Measurements from ENCODE around the gene ITIH5. TPM values are rescaled to one million over a fixed set of nuclear protein-coding genes. Genes with fewer than 3 reads are reported as not detected.

ITIH5 gene
- total RNA-seq, 1 donor from 2014 or later, result not detected

DNA sequence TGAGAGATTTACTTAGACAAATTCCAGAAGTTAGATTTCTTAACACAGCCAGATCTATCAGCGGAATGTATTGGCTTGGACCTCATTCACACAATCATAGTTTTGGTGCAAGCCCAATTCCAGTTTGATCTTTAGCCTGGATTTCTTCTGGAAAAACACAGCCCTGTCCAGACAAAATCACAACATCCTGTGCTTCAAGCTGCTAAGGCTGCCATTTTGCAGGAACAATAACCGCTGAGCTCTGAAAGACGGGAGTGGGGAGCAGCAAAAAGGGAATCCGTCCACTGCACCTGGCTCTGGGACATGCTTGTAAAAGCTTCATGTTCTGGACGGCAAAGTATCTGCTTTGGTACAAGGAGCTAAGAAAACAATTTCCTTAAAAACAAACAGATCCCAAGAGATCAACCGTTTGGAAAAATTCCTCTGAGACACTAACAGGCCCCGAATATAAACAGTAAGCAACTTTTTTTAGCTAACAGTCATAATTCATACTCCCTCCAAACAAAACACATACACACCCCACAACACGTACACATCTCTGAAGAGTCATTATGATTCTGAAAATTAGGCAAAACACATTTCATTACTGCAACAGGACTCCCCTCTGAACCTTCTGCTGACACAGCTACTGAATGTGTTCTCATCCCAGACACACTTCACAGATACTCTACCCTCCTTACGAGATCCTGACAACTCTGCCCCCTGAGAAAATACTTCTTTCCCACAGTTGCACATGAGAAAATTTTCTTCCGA lies 32.4 kb downstream of the ITIH5 start:
- no peak for DNase-seq (ENCODE audit: low read depth)

DNA sequence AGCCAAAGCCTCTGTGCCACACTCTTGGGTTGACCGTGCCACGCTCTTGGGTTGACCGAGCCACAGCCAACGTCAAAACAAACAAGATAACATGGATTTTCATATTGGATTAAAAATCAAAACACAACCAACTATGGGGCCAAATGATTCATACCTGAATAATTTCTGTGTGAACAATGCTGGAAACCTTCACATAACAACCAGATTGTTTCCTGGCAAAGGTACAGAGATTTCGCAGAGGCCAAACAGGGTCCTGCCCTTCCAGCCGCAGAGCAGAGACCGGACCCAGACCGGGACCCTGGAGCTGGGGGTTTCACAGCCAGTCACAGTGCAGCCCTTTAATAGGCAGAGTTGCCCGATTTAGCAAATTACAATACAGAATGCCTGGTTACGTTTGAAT lies 40.5 kb downstream of the ITIH5 start:
- DNase-seq (ENCODE audit: low read depth), result no peak

DNA sequence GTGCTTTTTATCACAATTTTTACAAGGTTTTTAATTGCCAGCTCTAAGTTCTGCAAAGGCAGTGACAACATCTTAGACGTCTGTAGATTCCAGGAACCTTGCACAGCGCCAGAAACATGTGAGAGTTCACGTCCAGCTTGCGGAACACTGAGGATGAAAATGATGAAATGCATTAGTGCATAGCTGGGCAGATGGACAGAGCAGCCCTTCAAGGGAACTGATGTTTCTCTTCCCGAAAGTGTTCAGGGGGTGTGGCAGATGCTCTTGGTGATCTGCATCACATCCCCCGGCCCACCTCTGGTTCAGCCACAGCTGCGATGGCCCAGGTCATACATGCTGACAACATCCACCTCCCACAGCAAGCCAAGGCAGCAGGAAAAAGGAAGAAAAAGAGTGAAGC lies 40.9 kb downstream of the ITIH5 start:
- no peak for DNase-seq (ENCODE audit: low read depth)

DNA sequence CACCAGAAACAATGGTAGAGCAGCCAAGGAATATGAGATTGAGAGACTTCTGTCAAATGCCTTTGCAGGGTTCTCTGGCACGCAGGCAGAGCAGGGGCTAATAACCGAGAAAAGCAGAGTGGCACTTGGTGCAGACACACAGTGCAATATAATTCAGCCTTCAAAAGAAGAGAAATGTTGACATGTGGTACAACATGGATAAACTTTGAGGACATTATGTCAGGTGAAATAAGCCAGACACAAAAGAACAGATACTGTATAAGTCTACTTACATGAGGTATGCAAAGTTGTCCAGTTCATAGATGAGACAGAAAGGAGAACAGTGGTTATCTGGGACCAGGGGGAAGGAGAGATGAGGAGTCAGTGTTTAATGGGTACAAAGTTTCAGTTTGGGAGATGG lies 41.8 kb downstream of the ITIH5 start:
- DNase-seq (ENCODE audit: low read depth), result no peak

DNA sequence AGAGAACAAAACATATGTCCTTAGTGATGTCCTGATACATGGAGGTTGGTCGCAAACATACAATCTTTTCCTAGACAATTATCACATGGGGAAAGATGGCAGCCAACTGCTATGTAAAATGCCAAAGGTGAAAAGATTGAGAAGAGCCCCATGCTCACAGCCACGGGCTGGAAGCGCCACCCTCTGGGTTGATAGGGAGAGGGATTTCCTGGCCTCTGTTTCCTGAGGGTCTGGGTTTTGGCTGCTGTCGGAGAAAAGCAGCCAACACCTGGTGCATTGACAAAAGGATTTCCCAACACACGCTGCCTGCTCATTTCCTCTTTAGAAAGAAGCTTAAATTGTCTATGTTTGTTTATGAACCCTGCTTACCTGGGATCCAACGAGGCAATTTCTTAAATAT lies 43.8 kb downstream of the ITIH5 start:
- no peak for DNase-seq (ENCODE audit: low read depth)

DNA sequence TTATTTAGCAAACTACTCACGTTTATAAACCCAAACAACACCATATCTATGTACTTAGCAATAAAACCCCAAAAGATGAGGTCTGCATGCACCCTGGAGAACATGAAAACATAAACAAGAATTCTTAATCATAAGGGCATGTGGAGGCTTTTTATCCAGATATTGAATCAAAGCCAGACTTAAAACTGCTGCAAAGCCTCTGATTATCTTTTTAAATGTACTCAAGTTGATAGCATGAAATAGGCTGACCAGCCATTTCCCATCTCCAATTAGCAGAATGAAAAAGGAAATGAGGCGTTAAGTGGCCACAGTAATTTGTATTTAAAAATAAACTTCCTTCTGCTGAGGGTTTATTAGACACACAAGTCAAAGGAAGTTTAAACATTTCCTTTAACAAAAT lies 48.3 kb downstream of the ITIH5 start:
- DNase-seq (ENCODE audit: low read depth), result no peak

DNA sequence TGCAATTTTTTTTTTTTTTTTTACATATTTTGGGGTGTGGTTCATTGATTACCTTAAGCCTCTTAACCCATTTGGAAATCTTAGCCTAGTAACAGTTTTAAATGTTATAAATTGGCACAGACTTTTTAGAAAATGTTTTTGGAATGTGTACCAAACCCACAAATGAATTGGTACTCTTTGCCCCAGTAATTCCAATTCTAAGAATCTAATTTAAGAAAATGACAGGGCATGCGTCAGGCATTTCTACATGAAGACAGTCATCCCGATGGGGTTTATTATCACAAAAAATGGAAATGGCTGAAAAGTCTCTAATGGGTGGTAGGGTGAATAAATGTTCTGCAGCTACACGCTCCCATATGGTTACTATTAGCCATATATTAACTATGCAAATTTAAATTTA lies 54.9 kb downstream of the ITIH5 start:
- no peak for DNase-seq (ENCODE audit: low read depth)

DNA sequence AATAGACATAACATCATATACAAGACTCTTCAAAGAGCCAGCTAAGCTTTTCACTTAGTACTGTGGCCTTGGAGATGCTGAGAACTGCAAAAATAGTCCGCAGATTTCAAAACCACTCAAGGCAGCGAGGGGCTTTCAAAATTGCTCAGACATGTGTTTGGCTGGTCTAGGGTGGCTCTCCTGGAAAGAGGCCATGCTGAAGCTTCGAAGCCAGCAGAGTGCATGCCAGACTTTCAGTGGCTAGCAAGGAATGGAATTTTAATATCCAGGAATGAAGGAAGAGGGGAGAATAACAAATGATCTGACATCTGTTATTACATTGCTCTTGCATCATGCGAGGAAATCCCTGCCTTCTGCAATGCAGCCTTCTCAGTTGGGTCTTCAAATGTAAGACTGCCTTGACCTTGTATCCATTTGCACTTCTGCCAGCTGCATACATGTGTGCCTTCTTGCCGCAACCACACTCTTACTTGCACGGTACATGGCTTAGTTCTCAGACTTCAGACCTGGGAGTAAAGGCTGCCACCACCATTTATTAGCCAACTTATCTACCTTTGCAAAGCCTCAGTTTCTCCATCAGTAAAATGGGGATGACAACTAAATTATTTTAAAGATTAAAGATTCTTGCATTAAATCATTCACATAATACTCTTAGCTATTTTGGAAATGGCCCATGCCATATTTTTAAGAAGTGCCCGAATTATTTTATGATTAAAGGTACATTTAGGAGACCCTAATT lies 55.9 kb downstream of the ITIH5 start:
- peak; percentile 31 for DNase-seq (ENCODE audit: low read depth)

DNA sequence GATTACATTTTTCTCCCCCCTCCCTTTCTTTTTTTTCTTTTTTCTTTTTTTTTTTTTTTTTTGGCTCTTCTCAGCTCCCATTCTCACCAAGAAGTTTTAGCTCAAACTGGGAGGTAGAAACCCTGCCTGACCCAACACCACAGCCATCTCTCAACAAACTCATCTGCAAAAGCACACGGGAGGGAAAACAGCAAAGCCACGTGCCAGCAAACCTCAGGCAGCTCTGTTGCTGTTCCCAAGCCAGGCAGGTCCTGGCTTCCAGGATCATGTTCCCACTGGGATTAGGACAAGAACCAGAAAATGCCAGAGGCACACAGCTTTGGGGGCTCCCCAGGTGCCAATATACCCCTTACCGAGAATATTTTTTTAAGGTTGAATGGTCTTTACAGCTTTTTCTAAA lies 56.7 kb downstream of the ITIH5 start:
- DNase-seq (ENCODE audit: low read depth), result no peak

DNA sequence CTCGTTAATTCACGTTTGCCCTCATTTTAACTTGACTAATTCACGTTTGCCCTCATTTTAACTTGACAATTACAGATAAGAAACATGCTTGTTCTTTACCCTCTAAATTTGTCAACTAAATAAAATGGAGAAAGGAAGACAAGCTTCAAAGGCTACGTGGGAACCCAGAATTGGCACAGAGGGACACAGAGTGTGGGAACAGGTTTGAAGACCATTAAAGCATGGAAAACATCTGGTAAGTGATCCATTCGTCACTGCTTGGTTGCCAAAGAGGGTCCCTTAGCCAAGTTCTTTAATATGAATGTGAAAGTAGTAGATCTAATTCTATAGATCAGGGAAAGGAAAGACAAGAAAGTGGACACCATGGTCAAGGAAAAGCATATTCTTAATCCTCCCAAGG lies 57.2 kb downstream of the ITIH5 start:
- no peak for DNase-seq (ENCODE audit: low read depth)

DNA sequence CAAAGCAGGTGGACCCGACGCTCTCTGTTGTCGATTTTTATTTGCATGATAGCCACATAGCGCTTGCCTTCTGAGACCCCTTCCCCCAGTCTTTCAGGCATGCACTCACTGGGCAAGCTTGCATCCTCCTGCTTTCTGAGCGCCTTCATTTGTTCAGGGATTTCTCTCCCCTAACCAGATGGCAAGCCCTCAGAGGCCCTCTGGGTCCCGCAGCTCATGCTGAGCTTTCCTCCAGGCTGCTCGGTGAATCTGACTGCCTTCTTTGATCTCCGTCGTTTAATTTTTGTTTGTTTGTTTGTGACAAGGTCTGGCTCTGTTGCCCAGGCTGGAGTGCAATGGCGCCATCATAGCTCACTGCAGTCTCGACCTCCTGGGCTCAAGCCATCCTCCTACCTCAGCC lies 58.8 kb downstream of the ITIH5 start:
- DNase-seq (ENCODE audit: low read depth), result no peak

DNA sequence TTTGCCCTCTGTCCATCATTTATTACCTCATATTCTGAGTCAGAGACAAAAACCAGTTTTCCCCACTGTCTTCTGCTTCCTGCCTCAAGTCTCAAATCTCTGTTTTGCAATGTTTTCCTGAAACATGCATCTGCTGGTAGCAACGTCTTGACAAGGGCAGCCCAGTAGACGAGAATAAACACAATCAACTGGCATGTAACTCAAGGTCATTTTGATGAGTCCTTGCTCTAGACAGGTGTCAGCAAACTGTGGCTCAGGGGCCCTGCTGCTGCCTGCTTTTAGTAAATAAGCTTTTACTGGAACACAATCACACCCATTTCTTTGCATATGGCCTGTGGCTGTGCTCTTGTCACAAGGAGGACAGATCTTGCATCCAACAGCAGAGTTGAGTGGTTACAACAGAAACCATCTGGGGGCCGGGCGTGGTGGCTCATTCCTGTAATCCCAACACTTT lies 59.8 kb downstream of the ITIH5 start:
- no peak for DNase-seq (ENCODE audit: low read depth)

DNA sequence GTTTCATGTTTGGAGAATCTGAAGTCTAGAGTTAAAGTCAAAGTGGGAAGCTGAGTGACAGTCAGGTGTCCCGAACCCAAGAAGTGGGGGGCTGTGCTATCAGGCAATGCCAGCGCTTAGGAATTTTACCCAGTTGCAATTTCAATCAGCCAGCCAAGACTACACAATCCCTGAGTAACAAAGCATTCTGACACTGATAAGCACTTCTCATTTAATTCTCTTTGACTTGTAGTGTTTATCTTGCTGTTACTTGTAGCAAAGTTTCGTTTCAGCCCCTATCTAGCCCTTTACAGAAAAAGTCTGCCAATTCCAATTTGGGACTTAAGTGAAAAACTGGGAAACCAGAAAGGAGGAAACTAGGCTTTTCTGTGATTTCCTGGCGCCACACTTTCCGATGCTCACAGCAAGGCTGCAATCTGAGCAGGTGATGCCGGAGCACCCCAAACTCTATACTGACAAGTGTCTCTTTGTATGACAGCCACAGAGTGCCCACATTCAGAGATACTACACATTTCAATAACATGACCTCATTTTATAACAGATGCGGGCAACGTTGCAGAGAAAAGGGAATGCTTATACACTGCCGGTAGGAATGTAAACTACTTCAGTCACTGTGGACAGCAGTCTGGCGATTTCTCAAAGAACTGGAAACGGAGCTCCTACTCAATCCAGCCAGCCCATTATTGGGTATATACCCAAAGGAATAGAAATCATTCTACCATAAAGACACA lies 61.0 kb downstream of the ITIH5 start:
- DNase-seq (ENCODE audit: low read depth), result no peak

DNA sequence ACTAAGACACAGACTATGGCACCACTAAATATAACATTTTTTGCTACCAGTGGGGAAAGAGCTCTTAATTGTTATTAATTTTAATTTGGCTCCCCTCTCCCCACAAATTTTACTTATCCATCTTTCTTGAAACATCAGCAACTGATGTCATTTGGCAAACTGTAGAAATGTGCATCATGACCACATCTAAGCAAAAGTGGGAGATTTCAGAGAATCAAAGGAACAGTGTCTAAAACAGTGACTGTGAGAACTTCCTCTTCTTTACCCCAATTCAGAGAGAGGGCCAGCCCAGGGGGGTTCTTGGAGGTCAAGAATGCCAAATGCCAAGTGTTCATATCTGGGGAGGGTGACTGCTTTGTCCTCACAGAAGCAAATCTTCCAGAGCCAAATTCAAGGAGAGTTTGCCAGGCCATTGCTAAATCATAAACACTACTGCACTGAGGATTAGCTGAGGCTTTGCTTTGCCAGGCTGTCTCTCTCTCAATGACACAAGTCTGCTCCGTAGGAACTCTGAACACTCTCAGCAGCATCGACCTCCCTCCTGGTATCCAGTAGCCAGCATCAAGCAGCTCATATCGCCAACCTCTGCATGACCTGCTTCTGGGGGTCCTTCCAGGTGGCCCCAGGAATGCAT lies 65.6 kb downstream of the ITIH5 start:
- DNase-seq (ENCODE audit: low read depth), result no peak

DNA sequence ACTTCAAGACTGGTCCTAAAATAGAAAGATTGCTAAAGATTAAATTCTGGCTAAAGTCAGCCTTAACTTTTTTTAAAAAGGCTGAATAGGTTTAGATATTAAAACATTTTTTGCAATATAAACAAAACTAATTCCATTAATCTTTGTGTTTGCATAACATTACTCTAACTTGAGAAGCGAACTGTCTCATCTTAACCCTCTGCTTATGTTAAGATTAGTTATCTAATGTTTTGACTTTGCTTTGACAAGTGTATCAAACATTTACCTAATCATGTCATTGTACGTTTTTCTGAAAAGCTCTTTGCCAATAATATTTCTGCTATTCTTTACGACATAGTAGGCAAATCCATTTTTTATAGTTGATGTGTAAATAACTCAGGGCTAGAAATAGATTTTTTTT lies 68.0 kb downstream of the ITIH5 start:
- no peak for DNase-seq (ENCODE audit: low read depth)

DNA sequence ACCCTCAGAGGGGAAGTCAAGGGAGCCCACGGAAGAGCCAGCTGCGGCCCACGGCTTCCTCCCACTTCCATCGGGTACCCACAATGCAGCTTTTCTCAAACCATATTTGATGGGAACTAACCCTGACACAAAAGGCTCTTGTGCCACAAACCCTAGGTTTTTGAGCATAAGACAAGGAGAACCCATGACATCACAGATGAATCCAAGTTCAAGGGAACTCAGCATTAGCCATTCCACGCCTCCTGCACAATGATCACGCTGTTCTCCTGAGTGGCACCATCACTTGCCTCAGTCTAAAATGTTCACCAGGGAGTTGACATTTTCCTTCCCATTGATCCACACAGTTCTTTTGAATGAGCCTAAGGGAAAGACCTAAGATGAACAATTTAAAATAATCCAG lies 70.4 kb downstream of the ITIH5 start:
- DNase-seq (ENCODE audit: low read depth), result no peak

DNA sequence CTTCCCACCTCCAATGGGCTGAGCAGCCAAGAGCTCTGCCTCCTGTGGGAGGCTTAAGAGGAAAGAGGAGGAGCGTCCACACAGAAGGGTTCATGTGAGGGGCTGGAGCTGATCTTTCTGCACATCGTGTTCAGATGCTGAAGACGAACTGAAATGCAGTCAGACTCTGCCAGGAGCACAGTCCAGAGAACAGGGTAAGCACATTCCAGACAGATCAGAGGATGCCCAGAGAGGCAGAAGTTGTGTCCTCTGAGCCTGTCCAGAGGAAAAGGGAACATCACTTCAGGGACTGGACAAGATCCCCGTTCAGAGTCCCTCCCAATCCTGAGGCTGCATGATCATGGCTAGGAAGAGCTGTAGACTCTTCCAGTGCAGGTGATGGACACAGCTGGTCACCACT lies 72.9 kb downstream of the ITIH5 start:
- no peak for DNase-seq (ENCODE audit: low read depth)

DNA sequence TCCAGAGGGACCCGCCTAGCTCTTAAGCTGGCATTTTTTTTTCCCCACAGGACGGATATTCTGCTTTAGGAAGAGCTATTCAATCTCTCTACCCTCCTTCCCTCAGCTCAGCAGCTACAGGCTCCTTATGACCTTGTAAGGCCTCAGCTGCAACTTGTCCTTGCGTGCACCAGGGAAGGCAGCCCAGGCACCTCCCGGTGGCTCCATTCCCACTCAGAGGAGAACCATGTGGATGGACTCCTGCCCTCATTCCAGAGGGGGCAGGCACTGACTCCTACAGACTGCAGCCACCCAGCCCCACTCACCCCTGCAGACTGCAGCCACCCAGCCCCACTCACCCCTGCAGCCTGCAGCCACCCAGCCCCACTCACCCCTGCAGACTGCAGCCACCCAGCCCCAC lies 73.7 kb downstream of the ITIH5 start:
- DNase-seq (ENCODE audit: low read depth), result no peak

DNA sequence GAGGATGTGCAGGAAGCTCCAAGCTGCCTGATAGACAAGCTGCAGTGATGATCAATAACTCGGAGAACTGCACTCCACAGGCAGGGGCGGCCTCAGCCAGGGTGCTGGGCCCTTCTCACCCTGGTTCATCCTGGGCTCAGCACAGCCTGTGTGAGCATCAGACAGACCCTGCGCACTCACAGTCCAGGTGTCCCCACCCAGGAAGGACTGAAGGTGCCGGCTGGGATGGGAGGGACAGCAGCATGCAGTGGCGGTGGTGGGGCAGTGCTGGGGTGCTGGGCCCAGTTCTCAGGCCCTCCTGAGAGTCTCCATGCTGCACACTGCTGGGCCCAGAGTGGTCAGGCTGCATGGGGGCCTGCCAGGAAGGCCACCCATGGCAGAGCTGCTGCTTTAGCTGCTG lies 74.1 kb downstream of the ITIH5 start:
- no peak for DNase-seq (ENCODE audit: low read depth)

DNA sequence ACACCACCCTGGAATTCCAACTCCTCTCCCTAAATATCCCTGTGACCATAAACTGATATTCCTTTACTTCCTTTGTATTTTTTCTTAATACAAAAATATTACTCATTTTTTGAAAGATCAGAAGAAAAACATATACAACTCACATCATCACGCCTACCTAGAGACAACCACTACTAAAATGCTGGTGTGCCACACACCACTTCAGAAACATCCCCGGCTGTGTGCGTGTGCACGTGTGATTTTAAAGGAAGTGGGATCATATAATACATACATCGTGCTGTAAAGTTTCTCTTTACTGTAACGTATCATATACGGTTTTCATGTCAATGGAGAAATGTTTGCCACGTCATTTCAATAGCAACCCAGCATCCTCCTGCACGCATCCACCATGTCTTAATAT lies 76.5 kb downstream of the ITIH5 start:
- DNase-seq (ENCODE audit: low read depth), result no peak

DNA sequence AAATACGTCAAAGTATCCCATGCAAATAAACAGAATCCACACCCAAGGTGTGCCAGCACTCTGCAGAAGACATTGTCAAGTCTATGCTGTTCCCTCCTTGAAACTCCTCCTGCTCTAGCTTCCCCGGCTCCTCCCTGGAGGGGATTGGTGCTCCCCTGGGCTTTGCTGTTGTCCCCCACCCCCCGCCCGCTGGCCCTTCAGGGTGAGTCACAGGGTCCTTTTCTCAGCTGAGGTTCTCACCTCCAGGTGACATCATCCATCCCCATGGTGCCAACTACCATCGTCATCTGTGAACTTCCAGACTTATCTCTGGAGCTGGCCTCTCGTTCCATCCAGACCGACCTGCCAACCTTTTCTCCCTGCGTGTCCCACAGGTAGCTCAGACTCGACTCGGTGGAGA lies 77.0 kb downstream of the ITIH5 start:
- DNase-seq (ENCODE audit: low read depth), result no peak

DNA sequence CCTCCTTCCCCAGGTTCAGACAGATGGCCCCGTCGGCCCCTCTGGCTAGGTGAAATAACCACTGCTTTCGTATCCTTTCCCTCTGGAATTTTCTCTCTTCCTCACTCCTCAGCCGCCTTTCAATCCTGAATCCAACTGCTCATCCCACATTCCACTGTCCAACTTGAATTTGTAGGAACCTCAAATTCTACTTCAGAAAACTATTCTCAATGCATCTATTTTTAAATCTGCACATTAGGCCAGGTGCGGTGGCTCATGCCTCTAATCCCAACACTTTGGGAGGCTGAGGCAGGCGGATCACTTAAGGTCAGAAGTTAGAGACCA lies 78.9 kb downstream of the ITIH5 start:
- no peak for DNase-seq (ENCODE audit: low read depth)

All from myocyte (in vitro differentiated cells).